SK-N-SH (cell line): ENCODE data around the gene ZKSCAN3.

Experiments
- CTCF ChIP-seq: fragments of 200-600 bp; sonication (generic); IDR thresholded peaks from 2 replicates; pipeline ENCODE4 v1.6.1; 2017; ENCODE audit warnings: antibody characterized with exemption, mild to moderate bottlenecking, moderate library complexity
- EP300 ChIP-seq, 2 experiments: IDR thresholded peaks; 2 replicates each; pipeline versions ENCODE4 v1.4.0 to v1.6.1; 2012; ENCODE audit warnings: borderline replicate concordance in 1 of 2, low read depth in 1 of 2, low read length in 1 of 2
- FOSL2 ChIP-seq: IDR thresholded peaks from 2 replicates; pipeline ENCODE4 v1.4.0; 2012; ENCODE audit warnings: low read depth, mild to moderate bottlenecking, moderate library complexity, borderline replicate concordance
- FOXJ3 ChIP-seq: sonication (generic); formaldehyde crosslinking; IDR thresholded peaks from 2 replicates; pipeline ENCODE4 v1.5.1; 2020; ENCODE audit warnings: mild to moderate bottlenecking, missing genetic modification reagents
- FOXM1 ChIP-seq: IDR thresholded peaks from 2 replicates; pipeline ENCODE4 v1.4.0; 2012; ENCODE audit warnings: low read depth, mild to moderate bottlenecking
- MXI1 ChIP-seq: IDR thresholded peaks from 2 replicates; pipeline ENCODE4 v1.6.1; 2012; ENCODE audit warnings: mild to moderate bottlenecking, low read depth, low read length, improper control_type of control experiment
- POLR2AphosphoS5 ChIP-seq: IDR thresholded peaks from 2 replicates; pipeline ENCODE4 v1.6.1; 2012; ENCODE audit warnings: low read depth, low read length
- RAD21 ChIP-seq: IDR thresholded peaks from 2 replicates; pipeline ENCODE4 v1.6.1; 2012; ENCODE audit warnings: mild to moderate bottlenecking, low read length
- RCOR1 ChIP-seq: fragments of 150-350 bp; IDR thresholded peaks from 2 replicates; pipeline ENCODE4 v1.6.1; 2017; ENCODE audit warnings: antibody characterized with exemption, low read length
- SMC3 ChIP-seq: IDR thresholded peaks from 2 replicates; pipeline ENCODE4 v1.6.1; 2012; ENCODE audit warnings: low read depth, low read length, improper control_type of control experiment
- YY1 ChIP-seq: IDR thresholded peaks from 2 replicates; pipeline ENCODE4 v1.4.0; 2012; ENCODE audit warnings: low read depth, mild to moderate bottlenecking
- ZBTB33 ChIP-seq: IDR thresholded peaks from 2 replicates; pipeline ENCODE4 v1.4.0; 2012; ENCODE audit warnings: low read depth, borderline replicate concordance
- TF ChIP-seq, protein P1 (sequence below): fragments of 150-350 bp; IDR thresholded peaks from 2 replicates; pipeline ENCODE4 v1.6.1; 2017; ENCODE audit warnings: antibody characterized with exemption, low read length, low read depth, borderline replicate concordance
- TF ChIP-seq, protein P2 (sequence below): IDR thresholded peaks from 2 replicates; pipeline ENCODE4 v1.4.0; 2012; ENCODE audit warnings: low read depth

DNA sequence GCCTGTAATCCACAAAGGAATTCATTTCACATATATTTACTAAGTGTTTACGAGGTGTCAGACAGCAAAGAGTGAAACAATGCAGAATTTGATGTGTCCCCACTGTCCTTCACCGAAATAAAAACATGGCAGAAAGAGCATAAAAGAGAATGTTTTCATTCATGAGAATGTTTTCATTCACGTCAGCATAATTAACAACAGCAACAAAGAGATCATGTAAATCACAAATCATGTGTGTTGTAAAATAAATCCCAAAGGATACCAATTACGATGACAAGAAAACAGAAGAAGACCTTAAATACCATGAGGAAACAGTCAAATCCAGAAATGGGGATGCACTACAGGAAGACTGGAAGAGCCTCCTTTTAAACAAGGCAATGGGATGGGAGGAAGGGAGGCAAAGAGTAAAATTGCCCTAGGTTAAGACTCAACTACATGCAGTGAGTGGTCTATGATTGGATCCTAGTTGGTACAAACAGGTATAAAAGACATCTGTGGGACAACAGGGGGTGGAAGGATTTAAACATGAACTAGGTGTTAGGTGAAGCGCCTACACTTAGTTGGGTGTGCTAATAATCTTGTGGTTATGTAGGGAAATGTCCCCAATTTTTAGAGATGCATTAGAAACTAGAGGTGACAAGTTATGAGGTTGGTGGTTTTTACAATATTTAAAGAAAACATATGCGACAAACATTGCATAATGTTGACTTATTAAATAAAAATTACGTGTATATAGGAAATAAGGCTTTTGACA, 15.3 kb upstream of the ZKSCAN3 start:
- no peak for TF ChIP-seq CTCF
- no peak for TF ChIP-seq EP300 (IDR thresholded peaks at IDR 0.05; ENCODE audit: borderline replicate concordance in 1 of 2, low read depth in 1 of 2, low read length in 1 of 2)
- no peak for TF ChIP-seq POLR2AphosphoS5
- no peak for TF ChIP-seq RCOR1
- no peak for TF ChIP-seq ZBTB33
- TF ChIP-seq, protein P1, sequence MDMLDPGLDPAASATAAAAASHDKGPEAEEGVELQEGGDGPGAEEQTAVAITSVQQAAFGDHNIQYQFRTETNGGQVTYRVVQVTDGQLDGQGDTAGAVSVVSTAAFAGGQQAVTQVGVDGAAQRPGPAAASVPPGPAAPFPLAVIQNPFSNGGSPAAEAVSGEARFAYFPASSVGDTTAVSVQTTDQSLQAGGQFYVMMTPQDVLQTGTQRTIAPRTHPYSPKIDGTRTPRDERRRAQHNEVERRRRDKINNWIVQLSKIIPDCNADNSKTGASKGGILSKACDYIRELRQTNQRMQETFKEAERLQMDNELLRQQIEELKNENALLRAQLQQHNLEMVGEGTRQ: no peak
- no peak for TF ChIP-seq SMC3
- TF ChIP-seq FOSL2: no peak
- TF ChIP-seq, protein P2, sequence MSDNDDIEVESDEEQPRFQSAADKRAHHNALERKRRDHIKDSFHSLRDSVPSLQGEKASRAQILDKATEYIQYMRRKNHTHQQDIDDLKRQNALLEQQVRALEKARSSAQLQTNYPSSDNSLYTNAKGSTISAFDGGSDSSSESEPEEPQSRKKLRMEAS: no peak
- no peak for TF ChIP-seq FOXM1
- TF ChIP-seq FOXJ3 (CRISPR knock-in tag): no peak
- no peak for TF ChIP-seq RAD21
- TF ChIP-seq YY1: no peak
- no peak for TF ChIP-seq MXI1
